ENCODE data around the gene HLA-E. TPM values are rescaled to one million over a fixed set of nuclear protein-coding genes. Genes with fewer than 3 reads are reported as not detected.
"Not testable (repeated sequence)": the region's sequence is repeated elsewhere in the genome, so short reads cannot be mapped to it uniquely, and the experiment has no call there.

The HLA-E gene
- total and polyA plus RNA-seq, 9 donors: 181 to 614 (median 244) TPM

GRCh38 chr6:30470968-30471367 lies 18.3 kb upstream of the HLA-E start:
- H3K9me3 ChIP-seq: no peaks in the 10 kb centered on the region
- no peaks in the 10 kb centered on the region for H3K36me3 ChIP-seq
- no peak for DNase-seq
- no peak for TF ChIP-seq EP300 (IDR thresholded peaks at IDR 0.05)
- TF ChIP-seq CTCF (IDR thresholded peaks at IDR 0.05): no peak
- TF ChIP-seq POLR2A (IDR thresholded peaks at IDR 0.05): no peak
- intact Hi-C loops (cut with DNase I): no loop called here
- 71 to 87% (median 77%) methylated on average over 1 of the region's 1 CpG for WGBS, 3 donors
- H3K27ac ChIP-seq: no peak overlapping the region
- no peak overlapping the region for H3K4me3 ChIP-seq
- no peaks in the 10 kb centered on the region for H3K27me3 ChIP-seq
- H3K4me1 ChIP-seq (ENCODE audit: insufficient read depth): peaks cover 3% of the 10 kb centered on the region

GRCh38 chr6:30475116-30475515 lies 14.2 kb upstream of the HLA-E start:
- peak in 1 of 5 donors; percentile 19 for DNase-seq
- 89 to 91% (median 90%) methylated on average over 16 to 26 of the region's 26 CpGs for WGBS, 3 donors
- H3K27me3 ChIP-seq; H3K4me3 ChIP-seq; intact Hi-C loops (cut with DNase I); H3K4me1 ChIP-seq (ENCODE audit: insufficient read depth); H3K9me3 ChIP-seq; H3K27ac ChIP-seq; H3K36me3 ChIP-seq: not testable (repeated sequence)

- H3K27ac ChIP-seq: no peak overlapping the region
- TF ChIP-seq POLR2A (IDR thresholded peaks at IDR 0.05) (no peak), CTCF (IDR thresholded peaks at IDR 0.05) (no peak), EP300 (IDR thresholded peaks at IDR 0.05) (no peak)
- H3K36me3 ChIP-seq: no peaks in the 10 kb centered on the region
- H3K4me3 ChIP-seq: no peak overlapping the region
- no peaks in the 10 kb centered on the region for H3K9me3 ChIP-seq
- H3K27me3 ChIP-seq: peaks cover 2% of the 10 kb centered on the region
- intact Hi-C loops (cut with DNase I): loop anchor here in 3 of 4 donors (5.0 to 10.0 kb wide), 3 partner anchors 52 to 67 kb away; no protein-coding TSS in a partner anchor
- WGBS, 3 donors: 4 to 6% (median 5%) methylated on average over 18 of the region's 18 CpGs
- DNase-seq: no peak
- no peaks in the 10 kb centered on the region for H3K4me1 ChIP-seq (ENCODE audit: insufficient read depth)
Observed at GRCh38 chr6:30480536-30481156, 8.7 kb upstream of the HLA-E start.

- intact Hi-C loops (cut with DNase I): loop anchor here in 3 of 4 donors (5.0 to 10.0 kb wide), 3 partner anchors 51 to 66 kb away; no protein-coding TSS in a partner anchor
- TF ChIP-seq POLR2A (IDR thresholded peaks at IDR 0.05): no peak
- TF ChIP-seq CTCF (IDR thresholded peaks at IDR 0.05): no peak
- no peak for TF ChIP-seq EP300 (IDR thresholded peaks at IDR 0.05)
- H3K36me3 ChIP-seq: no peaks in the 10 kb centered on the region
- H3K27ac ChIP-seq: no peak overlapping the region
- no peaks in the 10 kb centered on the region for H3K4me1 ChIP-seq (ENCODE audit: insufficient read depth)
- H3K27me3 ChIP-seq: peaks cover 2% of the 10 kb centered on the region
- DNase-seq: peak in 1 of 5 donors; percentile 19
- WGBS, 3 donors: 4 to 6% (median 5%) methylated on average over 32 to 33 of the region's 33 CpGs
- no peaks in the 10 kb centered on the region for H3K9me3 ChIP-seq
- H3K4me3 ChIP-seq: no peak overlapping the region
Observed at GRCh38 chr6:30481211-30481964, 7.9 kb upstream of the HLA-E start.
